Adrenal gland (tissue), 19 donors: ENCODE measurements around the gene OOEP. TPM values are rescaled to one million over a fixed set of nuclear protein-coding genes. Genes with fewer than 3 reads are reported as not detected.

Experiments used
- DNase-seq, 7 donors: peaks; one replicate each; pipeline ENCODE4 v3.0.0-alpha.2; 2019 to 2020
- H3K27ac ChIP-seq, 5 donors: fragments of 200-600 bp; sonication (generic) in 4 of 5; 1 replicate in 3 of 5; 2 replicates in 2 of 5; pipeline versions ENCODE4 v1.5.1 to v1.8.0; 2016 to 2020; ENCODE audit warnings: mild to moderate bottlenecking in 1 of 5
- H3K27me3 ChIP-seq: fragments of 200-600 bp; 2 replicates; pipeline ENCODE4 v1.8.0; 2021
- H3K36me3 ChIP-seq, 2 donors: fragments of 200-600 bp; replicated peaks in 1 of 2; 1 replicate in 1 of 2; 2 replicates in 1 of 2; pipeline versions ENCODE4 v1.5.1 to v1.8.0; 2018 to 2022
- H3K4me1 ChIP-seq, 2 donors: fragments of 200-600 bp; replicated peaks in 1 of 2; 1 replicate in 1 of 2; 2 replicates in 1 of 2; pipeline versions ENCODE4 v1.5.1 to v1.8.0; 2018 to 2021
- H3K4me3 ChIP-seq, 4 donors: fragments of 200-600 bp; sonication (generic) in 3 of 4; one replicate each; pipeline ENCODE4 v1.5.1; 2016 to 2018
- H3K9me3 ChIP-seq, 3 donors: fragments of 200-600 bp; sonication (generic) in 1 of 3; replicated peaks in 1 of 3; 1 replicate in 2 of 3; 2 replicates in 1 of 3; pipeline versions ENCODE4 v1.5.1 to v1.8.0; 2016 to 2021
- CTCF ChIP-seq, 6 experiments: fragments of 450-650 bp in 4 of 6; fragments of 200-600 bp in 2 of 6; sonication (generic) in 1 of 6; IDR thresholded peaks; 1 replicate in 5 of 6; 2 replicates in 1 of 6; pipeline versions ENCODE4 v1.5.1 to v1.8.0; 2016 to 2021; ENCODE audit warnings: antibody characterized with exemption in 6 of 6, mild to moderate bottlenecking in 2 of 6, moderate library complexity in 1 of 6
- POLR2A ChIP-seq, 2 donors: fragments of 450-650 bp; IDR thresholded peaks; one replicate each; pipeline ENCODE4 v1.6.1; 2017; ENCODE audit warnings: antibody characterized with exemption in 2 of 2, mild to moderate bottlenecking in 2 of 2, moderate library complexity in 1 of 2
- WGBS, 4 donors: extraction: QIAGEN DNeasy Blood & Tissue Kit in 2 of 4; methylation state at CpG; one replicate each; pipeline versions ENCODE4 v1.1.5 to v1.1.7; 2013 to 2017; 5-methylcytosine and 5-hydroxymethylcytosine counted together
- intact Hi-C, 2 donors: fragments of 100-400 bp; cut with DNase I; formaldehyde crosslinking; loops; one replicate each; pipeline versions ENCODE4 v1.14.1 to v1.15.0; 2022 to 2023
- long read RNA-seq, 10 donors: library from polyadenylated mRNA in 3 of 10; unstranded in 2 of 10; stranded (forward) in 1 of 10; transcript quantifications; one replicate each; pipeline ENCODE4 v2.0.0 and lab custom pipeline, GENCODE V29; 2021 to 2026
- polyA plus RNA-seq, 3 donors: library from polyadenylated mRNA; stranded (reverse); fragments of 200-250 nt in 2 of 3; fragments of 350-450 nt in 1 of 3; fragmentation: Illumina TruSeq in 1 of 3; extraction: RNeasy Lipid Tissue Mini Kit (QIAGEN cat#74804) in 1 of 3; gene quantifications; one replicate each; pipeline ENCODE4 v1.2.3, GENCODE V29; 2013 to 2014
- total RNA-seq, 9 donors: library from RNA; depleted of rRNA in 4 of 9; stranded (reverse); fragments of >200 nt in 4 of 9; fragments of 120-200 nt in 1 of 9; fragmentation: NEBNext Ultra II Directional in 1 of 9; extraction: Animal tissue kit (Norgen Biotek cat#: 25700) in 1 of 9; gene quantifications; one replicate each; pipeline versions ENCODE4 v1.1.0 to v1.2.4, GENCODE V29; 2013 to 2023
- donor health status: healthy with polysubstance abuse.
- donor health status: Bipolar disorder and iron deficiency.
- donor health status: DM: yes; HTN: yes; CAD: no.
- donor health status: DM: no; HTN: no; CAD: no.
- donor health status: DM: no; HTN: no; CAD: no.
- donor health status: DM: yes; HTN: yes; CAD: no.

The OOEP gene
- total RNA-seq, result under 1 TPM in 2 of 9 donors, not detected in 7; 0.74 to 0.90 TPM
- under 1 TPM in 2 of 3 donors, not detected in 1; 0.13 to 0.26 TPM for polyA plus RNA-seq
- long read RNA-seq, donor 1, result 0 reads
- long read RNA-seq, donor 2, result 0 reads
- long read RNA-seq, donor 3, result 0 reads
- long read RNA-seq, donor 4, partial matches to known transcripts, result 1 of 1 reads
- long read RNA-seq, donor 4, other reads (novel, unspliced or antisense), result 0 of 1 reads
- long read RNA-seq, donor 5, result 0 reads
- long read RNA-seq, donor 6, partial matches to known transcripts, result 0 of 1 reads
- long read RNA-seq, donor 6, other reads (novel, unspliced or antisense), result 1 of 1 reads
- long read RNA-seq, donor 7, result 0 reads
- long read RNA-seq, donor 8, result 0 reads
- long read RNA-seq, donor 9, result 0 reads
- long read RNA-seq, donor 10, result 0 reads

- TF ChIP-seq CTCF (IDR thresholded peaks at IDR 0.05) (no peak), POLR2A (IDR thresholded peaks at IDR 0.05) (no peak)
- no peak for DNase-seq
- H3K27me3 ChIP-seq, result no peaks in the 10 kb centered on the region
- H3K27ac ChIP-seq, result no peak within 1 kb of the TSS
- no peaks in the 10 kb centered on the region for H3K9me3 ChIP-seq
- intact Hi-C loops, result no loop called here
- no peak within 1 kb of the TSS for H3K4me3 ChIP-seq
- H3K4me1 ChIP-seq, result no peaks in the 10 kb centered on the region
- WGBS, 4 donors, result 94 to 97% (median 95%) methylated on average over 28 to 36 of the region's 36 CpGs
- no peaks in the 10 kb centered on the region for H3K36me3 ChIP-seq
Measured at GRCh38 chr6:73369563-73369962, at the start of gene OOEP. Gene OOEP, minus strand, starts transcription at chr6:73369897. Its CDS starts 105 bp downstream, at chr6:73369792.

GRCh38 chr6:73418081-73418741 is 48.5 kb upstream of the OOEP start:
- Histone ChIP-seq H3K36me3 (no peaks in the 10 kb centered on the region), H3K27ac (no peak overlapping the region), H3K27me3 (no peaks in the 10 kb centered on the region), H3K9me3 (no peaks in the 10 kb centered on the region), H3K4me3 (no peak overlapping the region), H3K4me1 (no peaks in the 10 kb centered on the region)
- intact Hi-C loops, result no loop called here
- WGBS, 4 donors, result 81 to 89% (median 85%) methylated on average over 11 of the region's 11 CpGs
- TF ChIP-seq POLR2A (IDR thresholded peaks at IDR 0.05) (no peak), CTCF (IDR thresholded peaks at IDR 0.05) (no peak)
- DNase-seq, result no peak

GRCh38 chr6:73413102-73413501 is 43.4 kb upstream of the OOEP start:
- intact Hi-C loops, result no loop called here
- Histone ChIP-seq H3K27me3 (no peaks in the 10 kb centered on the region), H3K9me3 (no peaks in the 10 kb centered on the region), H3K4me1 (no peaks in the 10 kb centered on the region), H3K27ac (no peak overlapping the region), H3K36me3 (no peaks in the 10 kb centered on the region), H3K4me3 (no peak overlapping the region)
- 80 to 98% (median 91%) methylated on average over 3 of the region's 3 CpGs for WGBS, 4 donors
- DNase-seq, result no peak
- TF ChIP-seq CTCF (IDR thresholded peaks at IDR 0.05), result no peak
- no peak for TF ChIP-seq POLR2A (IDR thresholded peaks at IDR 0.05)

- Histone ChIP-seq H3K4me1 (no peaks in the 10 kb centered on the region), H3K27ac (no peak overlapping the region), H3K9me3 (no peaks in the 10 kb centered on the region), H3K4me3 (no peak overlapping the region), H3K36me3 (no peaks in the 10 kb centered on the region), H3K27me3 (no peaks in the 10 kb centered on the region)
- 86 to 100% (median 88%) methylated on average over 1 of the region's 1 CpG for WGBS, 4 donors
- intact Hi-C loops, result no loop called here
- TF ChIP-seq CTCF (IDR thresholded peaks at IDR 0.05) (no peak), POLR2A (IDR thresholded peaks at IDR 0.05) (no peak)
- no peak for DNase-seq
Measured at GRCh38 chr6:73409395-73409794, 39.7 kb upstream of the OOEP start.
